Measurements from ENCODE around the gene HDAC4. TPM values are rescaled to one million over a fixed set of nuclear protein-coding genes. Genes with fewer than 3 reads are reported as not detected.

HDAC4 gene
- total RNA-seq, 1 experiment from 2014 or later: 44.4 TPM

DNA sequence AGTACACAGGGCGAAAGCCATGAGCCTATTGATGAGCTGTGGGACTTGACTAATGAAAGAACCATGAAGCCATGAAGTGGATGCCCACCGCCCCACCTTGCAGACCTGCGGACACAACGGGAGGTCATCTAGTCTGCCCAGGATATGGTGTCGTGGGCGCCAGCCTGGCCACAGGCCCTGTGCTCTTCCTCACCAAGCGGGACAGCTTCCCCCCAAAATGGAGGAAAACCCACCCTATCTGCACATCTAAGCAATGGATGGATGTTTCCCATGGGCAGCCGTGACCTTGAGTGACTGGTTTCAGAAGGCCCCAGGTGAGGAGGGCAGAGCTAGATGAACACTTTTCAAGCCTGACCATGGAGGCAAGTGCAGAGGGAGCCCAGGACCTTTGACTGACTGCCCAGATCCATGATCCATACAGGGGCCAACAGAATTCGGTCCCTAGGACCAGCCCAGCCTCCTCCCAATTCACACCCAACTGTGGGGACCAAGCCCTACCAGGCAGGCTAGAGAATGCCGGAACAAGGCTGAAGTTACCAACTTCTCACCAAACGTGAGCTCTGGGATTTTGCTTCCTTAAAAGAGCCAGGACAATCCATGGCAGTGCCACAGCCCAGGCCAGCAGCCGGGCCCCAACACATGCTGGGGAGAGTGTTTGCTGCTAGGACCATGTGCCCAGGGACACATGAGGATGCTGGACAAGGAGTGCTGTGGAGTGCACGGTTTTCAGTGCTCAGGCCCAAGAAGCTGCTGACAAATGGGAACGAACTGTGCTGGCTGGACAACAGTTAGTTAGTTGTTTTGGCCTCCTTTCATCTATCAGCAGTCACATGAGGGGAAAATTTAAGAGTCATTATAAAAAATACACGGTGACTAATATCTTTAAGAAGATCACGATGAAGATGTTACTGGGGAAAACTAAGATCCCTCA lies 249.4 kb downstream of the HDAC4 start (continued):
- TF ChIP-seq, protein P1, sequence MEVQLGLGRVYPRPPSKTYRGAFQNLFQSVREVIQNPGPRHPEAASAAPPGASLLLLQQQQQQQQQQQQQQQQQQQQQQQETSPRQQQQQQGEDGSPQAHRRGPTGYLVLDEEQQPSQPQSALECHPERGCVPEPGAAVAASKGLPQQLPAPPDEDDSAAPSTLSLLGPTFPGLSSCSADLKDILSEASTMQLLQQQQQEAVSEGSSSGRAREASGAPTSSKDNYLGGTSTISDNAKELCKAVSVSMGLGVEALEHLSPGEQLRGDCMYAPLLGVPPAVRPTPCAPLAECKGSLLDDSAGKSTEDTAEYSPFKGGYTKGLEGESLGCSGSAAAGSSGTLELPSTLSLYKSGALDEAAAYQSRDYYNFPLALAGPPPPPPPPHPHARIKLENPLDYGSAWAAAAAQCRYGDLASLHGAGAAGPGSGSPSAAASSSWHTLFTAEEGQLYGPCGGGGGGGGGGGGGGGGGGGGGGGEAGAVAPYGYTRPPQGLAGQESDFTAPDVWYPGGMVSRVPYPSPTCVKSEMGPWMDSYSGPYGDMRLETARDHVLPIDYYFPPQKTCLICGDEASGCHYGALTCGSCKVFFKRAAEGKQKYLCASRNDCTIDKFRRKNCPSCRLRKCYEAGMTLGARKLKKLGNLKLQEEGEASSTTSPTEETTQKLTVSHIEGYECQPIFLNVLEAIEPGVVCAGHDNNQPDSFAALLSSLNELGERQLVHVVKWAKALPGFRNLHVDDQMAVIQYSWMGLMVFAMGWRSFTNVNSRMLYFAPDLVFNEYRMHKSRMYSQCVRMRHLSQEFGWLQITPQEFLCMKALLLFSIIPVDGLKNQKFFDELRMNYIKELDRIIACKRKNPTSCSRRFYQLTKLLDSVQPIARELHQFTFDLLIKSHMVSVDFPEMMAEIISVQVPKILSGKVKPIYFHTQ (CRISPR knock-in tag; IDR thresholded peaks at IDR 0.05): no peak
- TF ChIP-seq, protein P2, sequence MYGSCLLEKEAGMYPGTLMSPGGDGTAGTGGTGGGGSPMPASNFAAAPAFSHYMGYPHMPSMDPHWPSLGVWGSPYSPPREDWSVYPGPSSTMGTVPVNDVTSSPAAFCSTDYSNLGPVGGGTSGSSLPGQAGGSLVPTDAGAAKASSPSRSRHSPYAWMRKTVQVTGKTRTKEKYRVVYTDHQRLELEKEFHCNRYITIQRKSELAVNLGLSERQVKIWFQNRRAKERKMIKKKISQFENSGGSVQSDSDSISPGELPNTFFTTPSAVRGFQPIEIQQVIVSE (CRISPR knock-in tag; IDR thresholded peaks at IDR 0.05; ENCODE audit: borderline replicate concordance): no peak
- no peak for TF ChIP-seq FOXK1 (CRISPR knock-in tag; IDR thresholded peaks at IDR 0.05)
- no peak for TF ChIP-seq TEAD4 (CRISPR knock-in tag; IDR thresholded peaks at IDR 0.05)
- TF ChIP-seq, protein P3, sequence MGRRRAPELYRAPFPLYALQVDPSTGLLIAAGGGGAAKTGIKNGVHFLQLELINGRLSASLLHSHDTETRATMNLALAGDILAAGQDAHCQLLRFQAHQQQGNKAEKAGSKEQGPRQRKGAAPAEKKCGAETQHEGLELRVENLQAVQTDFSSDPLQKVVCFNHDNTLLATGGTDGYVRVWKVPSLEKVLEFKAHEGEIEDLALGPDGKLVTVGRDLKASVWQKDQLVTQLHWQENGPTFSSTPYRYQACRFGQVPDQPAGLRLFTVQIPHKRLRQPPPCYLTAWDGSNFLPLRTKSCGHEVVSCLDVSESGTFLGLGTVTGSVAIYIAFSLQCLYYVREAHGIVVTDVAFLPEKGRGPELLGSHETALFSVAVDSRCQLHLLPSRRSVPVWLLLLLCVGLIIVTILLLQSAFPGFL (CRISPR knock-in tag; IDR thresholded peaks at IDR 0.05; ENCODE audit: borderline replicate concordance): no peak
- TF ChIP-seq, protein P4, sequence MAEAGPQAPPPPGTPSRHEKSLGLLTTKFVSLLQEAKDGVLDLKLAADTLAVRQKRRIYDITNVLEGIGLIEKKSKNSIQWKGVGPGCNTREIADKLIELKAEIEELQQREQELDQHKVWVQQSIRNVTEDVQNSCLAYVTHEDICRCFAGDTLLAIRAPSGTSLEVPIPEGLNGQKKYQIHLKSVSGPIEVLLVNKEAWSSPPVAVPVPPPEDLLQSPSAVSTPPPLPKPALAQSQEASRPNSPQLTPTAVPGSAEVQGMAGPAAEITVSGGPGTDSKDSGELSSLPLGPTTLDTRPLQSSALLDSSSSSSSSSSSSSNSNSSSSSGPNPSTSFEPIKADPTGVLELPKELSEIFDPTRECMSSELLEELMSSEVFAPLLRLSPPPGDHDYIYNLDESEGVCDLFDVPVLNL (CRISPR knock-in tag; IDR thresholded peaks at IDR 0.05; ENCODE audit: borderline replicate concordance, low read depth): no peak
- no peak for TF ChIP-seq NR1H2 (CRISPR knock-in tag; IDR thresholded peaks at IDR 0.05)

DNA sequence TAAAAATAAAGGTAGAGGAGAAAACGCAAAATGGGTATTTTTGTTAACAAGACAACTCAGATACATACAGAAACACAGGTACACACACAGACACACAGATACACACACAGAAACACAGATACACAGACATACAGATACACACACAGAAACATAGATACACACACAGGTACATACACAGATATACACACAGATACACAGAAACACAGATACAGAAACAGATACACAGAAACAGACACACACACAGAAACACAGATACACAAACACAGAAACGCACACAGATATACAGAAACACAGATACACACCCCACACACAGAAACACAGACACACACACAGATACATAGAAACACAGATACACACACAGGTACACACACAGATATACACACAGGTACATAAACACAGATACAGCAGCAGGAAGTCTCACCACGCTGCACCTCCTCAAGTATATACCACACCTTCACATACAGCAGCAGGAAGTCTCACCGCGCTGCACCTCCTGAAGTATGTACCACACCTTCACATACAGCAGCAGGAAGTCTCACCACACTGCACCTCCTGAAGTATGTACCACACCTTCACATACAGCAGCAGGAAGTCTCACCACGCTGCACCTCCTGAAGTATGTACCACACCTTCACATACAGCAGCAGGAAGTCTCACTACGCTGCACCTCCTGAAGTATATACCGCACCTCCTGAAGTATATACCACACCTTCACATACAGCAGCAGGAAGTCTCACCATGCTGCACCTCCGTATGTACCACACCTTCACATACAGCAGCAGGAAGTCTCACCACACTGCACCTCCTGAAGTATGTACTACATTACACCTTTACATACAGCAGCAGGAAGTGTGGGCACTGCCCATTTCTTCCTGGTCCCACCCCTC lies 250.5 kb downstream of the HDAC4 start:
- TF ChIP-seq SMAD4 (CRISPR knock-in tag; IDR thresholded peaks at IDR 0.05) (no peak), ZNF232 (CRISPR knock-in tag; IDR thresholded peaks at IDR 0.05) (no peak), ZNF423 (CRISPR knock-in tag; IDR thresholded peaks at IDR 0.05) (no peak), IRF2 (CRISPR knock-in tag; IDR thresholded peaks at IDR 0.05; ENCODE audit: borderline replicate concordance, low read depth) (no peak), GRHL2 (CRISPR knock-in tag; IDR thresholded peaks at IDR 0.05; ENCODE audit: insufficient replicate concordance, severe bottlenecking) (no peak), NR3C1 (CRISPR knock-in tag; conservative IDR thresholded peaks at IDR 0.05; ENCODE audit: low read depth) (no peak), PRRX2 (CRISPR knock-in tag; IDR thresholded peaks at IDR 0.05) (no peak)
- TF ChIP-seq, protein P1 (CRISPR knock-in tag; IDR thresholded peaks at IDR 0.05): no peak
- TF ChIP-seq, protein P5, sequence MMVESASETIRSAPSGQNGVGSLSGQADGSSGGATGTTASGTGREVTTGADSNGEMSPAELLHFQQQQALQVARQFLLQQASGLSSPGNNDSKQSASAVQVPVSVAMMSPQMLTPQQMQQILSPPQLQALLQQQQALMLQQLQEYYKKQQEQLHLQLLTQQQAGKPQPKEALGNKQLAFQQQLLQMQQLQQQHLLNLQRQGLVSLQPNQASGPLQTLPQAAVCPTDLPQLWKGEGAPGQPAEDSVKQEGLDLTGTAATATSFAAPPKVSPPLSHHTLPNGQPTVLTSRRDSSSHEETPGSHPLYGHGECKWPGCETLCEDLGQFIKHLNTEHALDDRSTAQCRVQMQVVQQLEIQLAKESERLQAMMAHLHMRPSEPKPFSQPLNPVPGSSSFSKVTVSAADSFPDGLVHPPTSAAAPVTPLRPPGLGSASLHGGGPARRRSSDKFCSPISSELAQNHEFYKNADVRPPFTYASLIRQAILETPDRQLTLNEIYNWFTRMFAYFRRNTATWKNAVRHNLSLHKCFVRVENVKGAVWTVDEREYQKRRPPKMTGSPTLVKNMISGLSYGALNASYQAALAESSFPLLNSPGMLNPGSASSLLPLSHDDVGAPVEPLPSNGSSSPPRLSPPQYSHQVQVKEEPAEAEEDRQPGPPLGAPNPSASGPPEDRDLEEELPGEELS (CRISPR knock-in tag; IDR thresholded peaks at IDR 0.05): no peak
- peak overlapping the region; percentile 7; the same call in 1 of the 2 replicates for H3K27ac Mint-ChIP-seq
- ChIA-PET POLR2A (no interaction called here), CTCF (no interaction called here)
- no peak for DNase-seq (ENCODE audit: low spot score)
- H3K36me3 Mint-ChIP-seq: peaks cover 16% of the 10 kb centered on the region; the same call in 1 of the 2 replicates
- no peak for ATAC-seq
- no peaks in the 10 kb centered on the region for H3K27me3 Mint-ChIP-seq (ENCODE audit: low read depth)
- no peak overlapping the region for H3K4me3 Mint-ChIP-seq
- no peaks in the 10 kb centered on the region for H3K9me3 Mint-ChIP-seq
- H3K4me1 Mint-ChIP-seq: no peaks in the 10 kb centered on the region

Measured in WTC11 (cell line).